B cell (primary cell): ENCODE results near the gene VPS13D. TPM values are rescaled to one million over a fixed set of nuclear protein-coding genes. Genes with fewer than 3 reads are reported as not detected.

Experiments
- ATAC-seq: fragments of 200-7000 bp; cut with Tn5 transposase; one replicate; pipeline ENCODE4 v1.10.0; 2021; ENCODE audit warnings: low read depth, mild to moderate bottlenecking, moderate number of reproducible peaks, moderate library complexity
- CTCF ChIA-PET: fragments of 350-600 bp; sonication (Branson Sonifier 250); formaldehyde crosslinking; loops from one replicate; lab custom pipeline; 2021; ENCODE audit warnings: antibody characterized with exemption, inconsistent platforms; lab: Charles Lee
- POLR2A ChIA-PET: fragments of 350-600 bp; sonication (Branson Sonifier 250); formaldehyde crosslinking; loops from one replicate; lab custom pipeline; 2021; ENCODE audit warnings: antibody characterized with exemption; lab: Charles Lee
- DNase-seq: peaks from one replicate; pipeline ENCODE4 v3.0.0; 2013
- H2AFZ ChIP-seq: 2 replicates; pipeline ENCODE4 v1.6.1; 2012; ENCODE audit warnings: mild to moderate bottlenecking, low read depth, low read length; ENCODE audit not compliant: insufficient read depth, poor library complexity, severe bottlenecking
- H3K27ac ChIP-seq, 2 donors: 1 replicate in 1 of 2; 2 replicates in 1 of 2; pipeline ENCODE4 v1.5.1; 2012 to 2013; ENCODE audit warnings: low read length in 2 of 2, mild to moderate bottlenecking in 2 of 2, moderate library complexity in 1 of 2
- H3K27me3 ChIP-seq, 4 experiments: fragments of 200-600 bp in 1 of 4; sonication (generic) in 1 of 4; replicated peaks in 1 of 4; 1 replicate in 2 of 4; 2 replicates in 2 of 4; pipeline versions ENCODE4 v1.6.1 to v1.7.0; 2013 to 2016; ENCODE audit warnings: low read length in 3 of 4, mild to moderate bottlenecking in 2 of 4, mixed read lengths in 1 of 4, moderate library complexity in 1 of 4; ENCODE audit not compliant: insufficient read depth in 4 of 4, control insufficient read depth in 3 of 4; ENCODE audit errors: control extremely low read depth in 1 of 4
- H3K36me3 ChIP-seq, 2 experiments: replicated peaks in 1 of 2; 1 replicate in 1 of 2; 2 replicates in 1 of 2; pipeline versions ENCODE4 v1.6.1 to v1.7.1; 2013; ENCODE audit warnings: low read length in 1 of 2; ENCODE audit not compliant: insufficient read depth in 2 of 2, control insufficient read depth in 1 of 2; ENCODE audit errors: control extremely low read depth in 1 of 2, extremely low read depth in 1 of 2
- H3K4me1 ChIP-seq, 2 donors: fragments of 200-600 bp in 1 of 2; sonication (generic) in 1 of 2; 1 replicate in 1 of 2; 2 replicates in 1 of 2; pipeline versions ENCODE4 v1.5.1 to v1.6.1; 2013 to 2017; ENCODE audit warnings: low read length in 2 of 2; ENCODE audit not compliant: control insufficient read depth in 2 of 2, insufficient read depth in 2 of 2
- H3K4me2 ChIP-seq: replicated peaks from 2 replicates; pipeline ENCODE3; 2012; ENCODE audit warnings: mild to moderate bottlenecking, low read depth, low read length; ENCODE audit not compliant: poor library complexity, severe bottlenecking
- H3K4me3 ChIP-seq, 5 experiments: fragments of 200-600 bp in 1 of 5; sonication (generic) in 1 of 5; 1 replicate in 3 of 5; 2 replicates in 2 of 5; pipeline versions ENCODE4 v1.5.1 to v1.7.0; 2011 to 2016; ENCODE audit warnings: low read length in 4 of 5, mild to moderate bottlenecking in 4 of 5, low read depth in 2 of 5, control low read depth in 1 of 5, moderate library complexity in 1 of 5; ENCODE audit not compliant: insufficient read depth in 1 of 5; ENCODE audit errors: control extremely low read depth in 1 of 5, extremely low read depth in 1 of 5
- H3K79me2 ChIP-seq: fragments of 200-600 bp; sonication (generic); one replicate; pipeline ENCODE4 v1.6.0; 2016; ENCODE audit warnings: low read length; ENCODE audit not compliant: control insufficient read depth, insufficient read depth
- H3K9ac ChIP-seq: fragments of 200-600 bp; sonication (generic); 2 replicates; pipeline ENCODE4 v1.6.1; 2017; ENCODE audit warnings: mild to moderate bottlenecking, low read length, moderate library complexity
- H3K9me3 ChIP-seq, 3 donors: one replicate each; pipeline versions ENCODE4 v1.6.1 to v1.7.1; 2013; ENCODE audit warnings: low read length in 2 of 3; ENCODE audit not compliant: control insufficient read depth in 2 of 3, insufficient read depth in 1 of 3; ENCODE audit errors: control extremely low read depth in 1 of 3
- H4K20me1 ChIP-seq: 2 replicates; pipeline ENCODE4 v1.6.0; 2012; ENCODE audit warnings: mild to moderate bottlenecking, low read length; ENCODE audit not compliant: insufficient read depth, control insufficient read depth, poor library complexity, severe bottlenecking
- H3K27ac Mint-ChIP-seq: one replicate; pipeline ENCODE4 v1.8.0; 2021; ENCODE audit warnings: mixed read lengths
- H3K27me3 Mint-ChIP-seq: one replicate; pipeline ENCODE4 v1.8.0; 2021; ENCODE audit warnings: mixed read lengths
- H3K4me1 Mint-ChIP-seq: one replicate; pipeline ENCODE4 v1.8.0; 2021; ENCODE audit warnings: mixed read lengths
- H3K4me3 Mint-ChIP-seq: one replicate; pipeline ENCODE4 v1.8.0; 2021; ENCODE audit warnings: mixed read lengths
- H3K9me3 Mint-ChIP-seq: one replicate; pipeline ENCODE4 v1.8.0; 2022; ENCODE audit warnings: mixed read lengths; ENCODE audit not compliant: insufficient read depth
- CTCF ChIP-seq: fragments of 200-600 bp; IDR thresholded peaks from one replicate; pipeline ENCODE4 v1.8.0; 2022; ENCODE audit warnings: antibody characterized with exemption, mild to moderate bottlenecking
- EZH2 ChIP-seq: IDR thresholded peaks from 2 replicates; pipeline ENCODE4 v1.6.1; 2012; ENCODE audit warnings: borderline replicate concordance, low read depth, mild to moderate bottlenecking, moderate library complexity, low read length; ENCODE audit not compliant: insufficient read depth, poor library complexity, severe bottlenecking
- WGBS: methylation state at CpG from one replicate; pipeline ENCODE4 v1.1.5; 2013; ENCODE audit warnings: missing lambda C conversion rate; ENCODE audit not compliant: insufficient coverage; 5-methylcytosine and 5-hydroxymethylcytosine counted together
- intact Hi-C: fragments of 100-400 bp; cut with micrococcal nuclease; formaldehyde crosslinking; loops from one replicate; pipeline ENCODE4 v1.10.0; 2022
- polyA plus RNA-seq: library from polyadenylated mRNA; depleted of rRNA; stranded (reverse); fragments of >200 nt; gene quantifications from 2 replicates; pipeline ENCODE4 v1.2.3, GENCODE V29; 2012
- total RNA-seq, 2 donors: library from RNA; stranded (reverse); fragments of 120-200 nt in 1 of 2; gene quantifications; 1 replicate in 1 of 2; 2 replicates in 1 of 2; pipeline versions ENCODE4 v1.2.3 to v1.2.4, GENCODE V29; 2013 to 2022

The VPS13D gene
- total and polyA plus RNA-seq, 2 donors (not counting 1 experiment from before 2014, with no cell fraction given) = 29.9 to 104 TPM

DNA sequence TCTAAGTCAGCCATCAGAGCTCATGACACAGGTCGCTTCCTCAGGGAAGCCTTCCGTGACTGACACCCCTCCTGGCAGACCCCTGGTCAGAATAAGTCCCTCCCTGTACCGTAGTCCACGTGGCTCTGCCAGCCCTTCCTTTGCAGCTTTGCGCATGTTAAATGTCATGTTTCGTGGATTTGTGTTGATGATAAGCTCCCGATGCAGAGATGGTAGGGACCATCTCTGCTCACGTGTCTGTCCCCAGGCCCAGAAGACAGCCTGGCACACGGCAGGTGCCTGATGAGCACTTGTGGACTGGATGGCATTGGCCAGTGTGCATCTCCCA, 312.3 kb downstream of the VPS13D start:
- no peak overlapping the region for H3K4me2 ChIP-seq
- H2AFZ ChIP-seq = no peak overlapping the region
- TF ChIP-seq EZH2 (no peak), CTCF (no peak)
- no peak overlapping the region for H3K4me3 Mint-ChIP-seq
- H3K27ac Mint-ChIP-seq = no peak overlapping the region
- H3K27me3 ChIP-seq = peaks cover 0 to 10% (median 0%) of the 10 kb centered on the region in 4 experiments
- no peak overlapping the region for H3K4me3 ChIP-seq
- intact Hi-C loops = no loop called here
- no peaks in the 10 kb centered on the region for H3K4me1 ChIP-seq
- H3K9ac ChIP-seq = no peak overlapping the region
- no peaks in the 10 kb centered on the region for H3K79me2 ChIP-seq
- DNase-seq (no peak), ATAC-seq (no peak)
- 91% methylated on average over 9 of the region's 9 CpGs for WGBS
- peaks cover 23% of the 10 kb centered on the region for H3K27me3 Mint-ChIP-seq
- peaks cover 0 to 10% (median 0%) of the 10 kb centered on the region in 3 donors for H3K9me3 ChIP-seq
- H3K36me3 ChIP-seq = no peaks in the 10 kb centered on the region
- H4K20me1 ChIP-seq = no peaks in the 10 kb centered on the region
- no peak overlapping the region for H3K27ac ChIP-seq
- no peaks in the 10 kb centered on the region for H3K4me1 Mint-ChIP-seq
- H3K9me3 Mint-ChIP-seq = peaks cover 3% of the 10 kb centered on the region
- ChIA-PET CTCF (no interaction called here), POLR2A (no interaction called here)

DNA sequence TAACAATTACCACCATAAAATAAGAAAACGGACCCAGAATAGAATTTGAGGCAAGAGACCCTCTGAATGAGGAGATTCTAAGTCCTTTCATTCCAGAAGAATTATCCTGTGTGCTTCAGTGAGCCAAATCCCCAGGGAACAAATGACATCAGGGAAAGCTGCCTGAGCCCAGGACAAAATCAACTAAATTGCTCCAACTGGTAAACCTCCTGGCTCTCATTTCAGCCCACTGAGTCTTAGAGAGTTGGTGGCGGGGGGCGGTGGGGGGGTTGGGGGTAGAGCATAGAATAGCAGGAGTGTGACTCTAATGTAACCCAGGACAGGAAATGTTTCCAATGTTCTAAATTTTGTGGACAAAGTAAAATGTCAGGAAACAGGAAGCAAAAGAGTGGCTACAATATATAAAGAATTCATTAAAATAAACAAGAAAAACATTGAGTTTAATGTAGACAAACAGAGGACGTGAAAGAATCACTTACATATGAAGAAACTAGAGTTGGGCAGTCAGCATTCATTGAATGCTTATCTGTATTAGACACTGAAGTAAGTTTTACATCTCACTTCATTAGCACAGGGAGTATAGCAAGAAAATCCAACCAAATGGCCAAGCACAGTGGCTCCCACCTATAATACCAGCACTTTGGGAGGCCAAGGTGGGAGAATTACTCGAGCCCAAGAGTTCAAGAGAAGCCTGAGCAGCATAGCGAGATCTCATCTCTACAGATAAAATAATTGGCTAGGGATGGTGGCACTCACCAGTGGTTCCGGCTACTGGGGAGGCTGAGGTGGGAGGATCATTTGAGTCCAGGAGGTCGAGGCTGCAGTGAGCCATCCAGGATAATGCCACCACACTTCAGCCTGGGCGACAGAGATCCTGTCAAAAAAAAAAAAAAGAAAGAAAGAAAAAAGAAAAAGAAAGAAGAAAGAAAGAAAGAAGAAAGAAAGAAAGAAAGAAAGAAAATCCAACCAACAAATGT, 313.1 kb downstream of the VPS13D start:
- H3K27ac ChIP-seq = no peak overlapping the region
- H3K4me1 ChIP-seq = no peaks in the 10 kb centered on the region
- no peaks in the 10 kb centered on the region for H3K79me2 ChIP-seq
- H3K9me3 ChIP-seq = peaks cover 0 to 9% (median 0%) of the 10 kb centered on the region in 3 donors
- POLR2A ChIA-PET = no interaction called here
- CTCF ChIA-PET = no interaction called here
- H4K20me1 ChIP-seq = no peaks in the 10 kb centered on the region
- DNase-seq (no peak), ATAC-seq (no peak)
- no peak overlapping the region for H3K4me3 Mint-ChIP-seq
- H3K27me3 Mint-ChIP-seq = peaks cover 23% of the 10 kb centered on the region
- intact Hi-C loops = no loop called here
- H3K4me1 Mint-ChIP-seq = no peaks in the 10 kb centered on the region
- H3K4me2 ChIP-seq = no peak overlapping the region
- TF ChIP-seq CTCF = no peak
- no peak for TF ChIP-seq EZH2
- no peaks in the 10 kb centered on the region for H3K9me3 Mint-ChIP-seq
- H3K36me3 ChIP-seq = no peaks in the 10 kb centered on the region
- no peak overlapping the region for H2AFZ ChIP-seq
- peaks cover 0 to 10% (median 0%) of the 10 kb centered on the region in 4 experiments for H3K27me3 ChIP-seq
- no peak overlapping the region for H3K27ac Mint-ChIP-seq
- WGBS = 100% methylated on average over 1 of the region's 9 CpGs
- no peak overlapping the region for H3K4me3 ChIP-seq
- H3K9ac ChIP-seq = no peak overlapping the region
